Activated T-cell treated with anti-CD3 and anti-CD28 coated beads, Interleukin-2, amount 50 U/mL, for 72 hours (primary cell): ENCODE results near the gene LZTR1. TPM values are rescaled to one million over a fixed set of nuclear protein-coding genes. Genes with fewer than 3 reads are reported as not detected.
"Not testable (repeated sequence)": the region's sequence is repeated elsewhere in the genome, so short reads cannot be mapped to it uniquely, and the experiment has no call there.

Experiments used
- ATAC-seq, 2 donors: fragments of 150-1000 bp; cut with Tn5 transposase; replicated peaks in 1 of 2; 2 replicates each; pipeline ENCODE4 v1.10.0; 2021; ENCODE audit warnings: moderate library complexity in 2 of 2, mild to moderate bottlenecking in 1 of 2
- DNase-seq, 2 donors: peaks; one replicate each; pipeline ENCODE4 v3.0.0; 2021 to 2022; ENCODE audit warnings: mixed read lengths in 1 of 2
- H3K27ac Mint-ChIP-seq: one replicate; pipeline ENCODE4 v1.8.0; 2022; ENCODE audit warnings: mild to moderate bottlenecking, moderate library complexity, mixed read lengths
- H3K27me3 Mint-ChIP-seq: one replicate; pipeline ENCODE4 v1.8.0; 2022; ENCODE audit warnings: low read depth, mixed read lengths
- H3K36me3 Mint-ChIP-seq, 2 donors: one replicate each; pipeline ENCODE4 v1.8.0; 2022; ENCODE audit warnings: mixed read lengths in 2 of 2, mild to moderate bottlenecking in 1 of 2; ENCODE audit not compliant: insufficient read depth in 2 of 2
- H3K4me1 Mint-ChIP-seq: one replicate; pipeline ENCODE4 v1.8.0; 2022; ENCODE audit warnings: low read depth, mixed read lengths
- H3K4me3 Mint-ChIP-seq, 2 donors: one replicate each; pipeline ENCODE4 v1.8.0; 2022; ENCODE audit warnings: mild to moderate bottlenecking in 2 of 2, mixed read lengths in 2 of 2, moderate library complexity in 2 of 2
- H3K9me3 Mint-ChIP-seq, 2 donors: one replicate each; pipeline ENCODE4 v1.8.0; 2022; ENCODE audit warnings: mixed read lengths in 2 of 2
- total RNA-seq, 2 donors: library from RNA; stranded (reverse); gene quantifications; one replicate each; pipeline ENCODE4 v1.2.3, GENCODE V29; 2022

LZTR1 gene
- total RNA-seq, 2 donors from 2014 or later = 30.6 to 42.8 TPM

- ATAC-seq (no peak), DNase-seq (no peak)
- Mint-ChIP-seq H3K4me3 (peak overlapping the region; percentile 89 to 99), H3K4me1 (peaks cover 31% of the 10 kb centered on the region), H3K27ac (peak overlapping the region; percentile 74), H3K36me3 (peaks cover 0 to 2% of the 10 kb centered on the region in 2 donors), H3K27me3 (no peaks in the 10 kb centered on the region), H3K9me3 (no peaks in the 10 kb centered on the region)
These were observed 21.7 kb downstream of the LZTR1 start for GRCh38 chr22:21003782-21004181.

DNA sequence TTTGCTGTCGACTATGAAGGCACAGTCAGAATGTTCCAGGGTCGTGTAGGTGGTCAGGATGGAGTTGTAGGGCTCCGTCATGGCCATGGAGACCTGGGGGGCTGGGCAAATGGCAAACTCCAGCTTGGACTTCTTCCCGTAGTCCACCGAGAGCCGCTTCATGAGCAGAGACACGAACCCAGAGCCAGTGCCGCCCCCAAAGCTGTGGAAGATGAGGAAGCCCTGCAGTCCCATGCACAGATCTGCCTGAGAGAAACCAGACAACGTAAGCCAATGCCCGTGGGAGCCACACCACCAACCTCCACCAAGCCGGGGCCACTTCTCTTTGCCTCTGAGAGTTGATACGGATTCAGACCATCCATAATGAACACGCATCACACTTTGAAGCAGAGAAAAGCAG, 27.1 kb downstream of the LZTR1 start:
- H3K27ac Mint-ChIP-seq, H3K27me3 Mint-ChIP-seq, H3K9me3 Mint-ChIP-seq, DNase-seq, ATAC-seq, H3K4me1 Mint-ChIP-seq, H3K4me3 Mint-ChIP-seq, H3K36me3 Mint-ChIP-seq: not testable (repeated sequence)

DNA sequence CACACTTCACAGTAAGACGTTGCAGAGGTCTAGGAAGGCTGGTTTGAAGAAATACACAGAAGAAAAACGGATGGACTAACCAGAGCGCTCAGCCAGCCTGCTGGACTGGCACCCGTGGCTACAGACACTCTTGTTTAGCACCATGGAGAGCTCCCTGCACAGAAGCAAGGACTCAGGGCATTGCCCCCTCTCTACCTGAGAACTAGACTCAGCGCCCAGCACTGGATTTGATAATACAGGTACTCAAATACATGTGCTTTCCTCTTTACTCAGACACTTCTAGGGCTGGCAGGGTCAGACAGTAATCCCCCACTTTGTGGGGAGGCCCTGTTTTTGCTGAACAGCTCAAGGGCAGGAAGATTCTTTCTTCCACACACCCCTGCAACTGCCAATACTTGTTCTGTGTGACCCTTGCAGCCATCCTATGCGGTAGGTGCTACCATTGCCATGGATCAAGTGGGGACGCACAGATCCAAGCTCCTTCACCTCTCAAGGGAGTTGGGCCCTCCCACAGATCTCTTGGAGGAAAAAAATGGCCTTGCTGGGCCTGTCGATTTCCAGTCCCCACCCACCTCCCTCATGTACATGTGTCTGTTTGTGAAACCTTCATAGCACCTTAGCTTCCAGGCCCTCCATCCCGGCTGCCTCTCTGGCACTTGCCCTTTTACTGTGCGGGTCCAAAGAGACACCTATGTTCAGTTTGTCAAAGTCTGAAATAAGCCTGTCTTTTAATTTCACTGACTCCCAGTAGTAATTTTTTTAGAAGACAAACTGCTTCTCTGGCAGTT, 27.7 kb downstream of the LZTR1 start:
- no peaks in the 10 kb centered on the region for H3K36me3 Mint-ChIP-seq
- DNase-seq (peak in 1 of 2 donors; percentile 43), ATAC-seq (no peak)
- H3K4me3 Mint-ChIP-seq = no peak overlapping the region
- H3K9me3 Mint-ChIP-seq = no peaks in the 10 kb centered on the region
- H3K27ac Mint-ChIP-seq = no peak overlapping the region
- no peaks in the 10 kb centered on the region for H3K27me3 Mint-ChIP-seq
- H3K4me1 Mint-ChIP-seq = peaks cover 16% of the 10 kb centered on the region

DNA sequence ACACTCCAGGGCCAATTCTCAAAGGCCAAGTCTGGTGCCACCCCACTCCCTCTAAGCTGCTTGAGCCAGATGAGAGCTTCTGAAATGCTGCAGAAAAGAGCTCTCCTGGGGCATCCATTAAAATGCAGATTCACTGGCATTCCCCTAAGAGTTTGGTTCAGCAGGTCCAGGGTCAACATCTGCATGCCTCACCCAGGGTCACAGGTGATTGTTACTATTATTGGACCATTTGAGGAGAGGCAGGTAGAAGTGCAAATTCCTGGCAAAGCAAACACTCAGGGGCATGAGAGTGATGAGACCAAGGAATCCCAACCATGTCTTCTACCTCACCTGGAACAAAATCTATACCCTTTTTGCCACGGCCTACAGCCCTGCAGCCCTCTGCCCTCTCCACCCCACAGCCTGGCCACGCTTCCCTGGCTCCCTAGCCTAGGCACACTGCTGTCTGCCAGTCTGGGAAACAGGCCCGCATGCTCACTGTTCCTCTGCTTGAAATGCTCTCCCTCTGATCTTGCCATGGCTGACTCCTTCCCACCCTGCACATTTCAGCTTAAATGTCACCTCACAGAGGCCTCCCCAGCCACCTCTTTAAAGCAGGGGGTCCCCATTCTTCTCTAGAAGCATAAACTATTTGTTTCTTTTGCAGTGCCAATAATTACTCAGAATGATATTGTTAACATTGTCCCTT, 28.5 kb downstream of the LZTR1 start:
- H3K36me3 Mint-ChIP-seq = no peaks in the 10 kb centered on the region
- no peak overlapping the region for H3K27ac Mint-ChIP-seq
- H3K27me3 Mint-ChIP-seq = no peaks in the 10 kb centered on the region
- H3K4me1 Mint-ChIP-seq = peaks cover 23% of the 10 kb centered on the region
- H3K9me3 Mint-ChIP-seq = no peaks in the 10 kb centered on the region
- no peak for ATAC-seq
- DNase-seq = no peak
- H3K4me3 Mint-ChIP-seq = no peak overlapping the region

DNA sequence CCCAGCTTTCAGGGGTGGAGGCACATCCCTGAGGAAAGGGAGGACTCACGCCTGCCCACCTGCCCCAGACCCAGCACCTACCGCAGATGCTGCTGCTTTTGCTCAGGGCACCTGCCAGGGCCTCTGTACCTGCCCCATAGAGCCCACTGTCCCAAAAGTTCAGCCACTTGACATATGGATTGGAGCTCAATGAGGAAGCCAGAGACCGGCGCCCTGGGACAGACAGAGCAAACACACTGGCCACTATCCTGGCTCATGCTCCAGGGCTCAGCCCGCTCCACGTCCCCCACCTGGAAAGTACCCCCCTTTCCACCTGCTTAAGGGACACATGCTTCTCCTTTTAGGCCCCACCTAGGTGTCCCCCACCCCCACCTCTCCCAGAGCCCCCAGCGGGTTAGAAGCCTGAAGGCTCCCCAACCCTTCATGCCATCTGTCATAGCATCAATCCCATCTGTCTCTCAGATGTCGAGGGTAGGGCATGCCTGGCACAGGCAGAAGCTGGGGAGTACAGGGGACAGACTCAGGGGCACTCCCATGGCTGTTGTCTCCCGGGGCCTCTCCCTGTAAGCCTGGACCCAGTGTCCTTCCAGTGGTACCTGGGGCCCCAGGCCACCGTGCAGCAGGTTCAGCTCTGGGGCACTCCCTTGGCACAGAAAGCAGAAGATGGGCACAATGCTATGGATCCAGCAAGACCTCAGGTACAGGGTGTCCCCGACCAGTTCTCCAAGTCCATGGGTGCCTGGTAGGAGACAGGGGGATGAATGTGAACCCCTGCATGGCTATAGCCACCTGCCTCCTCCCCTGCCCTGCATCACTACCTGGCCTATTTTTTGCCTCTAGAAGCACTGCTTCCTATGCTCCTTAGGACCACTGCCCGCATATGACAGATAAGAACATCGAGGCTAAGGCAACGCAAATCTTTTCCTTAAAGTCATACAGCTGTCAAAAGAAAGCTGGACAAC, 30.6 kb downstream of the LZTR1 start:
- H3K27me3 Mint-ChIP-seq = no peaks in the 10 kb centered on the region
- peak overlapping the region; percentile 90 to 94 for H3K4me3 Mint-ChIP-seq
- no peak for ATAC-seq
- peaks cover 23% of the 10 kb centered on the region for H3K4me1 Mint-ChIP-seq
- DNase-seq = no peak
- H3K9me3 Mint-ChIP-seq = no peaks in the 10 kb centered on the region
- no peak overlapping the region for H3K27ac Mint-ChIP-seq
- H3K36me3 Mint-ChIP-seq = no peaks in the 10 kb centered on the region

DNA sequence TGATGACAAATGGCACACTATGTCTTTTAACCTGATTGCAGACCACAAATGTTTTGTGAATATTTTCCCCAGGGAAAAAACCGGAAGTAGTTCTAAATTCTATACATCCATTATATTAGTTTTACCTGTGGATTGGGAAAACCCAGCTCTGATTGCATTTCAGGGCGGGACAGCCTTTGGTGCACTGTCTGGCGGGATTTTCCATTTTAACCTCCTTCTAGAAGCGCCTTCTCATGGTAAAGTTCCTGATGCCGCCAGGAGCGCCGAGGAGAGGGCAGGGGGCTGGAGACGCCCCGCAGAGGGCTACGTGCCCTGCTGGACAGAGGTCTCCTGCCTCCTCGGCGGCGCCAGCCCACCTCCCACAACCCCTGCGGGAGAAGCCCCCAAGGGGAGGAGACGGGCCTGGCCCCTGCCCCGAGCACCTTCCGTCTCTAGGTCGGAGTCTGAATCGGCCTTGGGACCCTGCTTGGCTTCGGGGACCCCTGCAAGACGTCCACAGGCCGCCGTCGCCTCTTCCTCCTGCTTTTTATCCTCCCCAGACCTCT, 31.6 kb downstream of the LZTR1 start:
- Mint-ChIP-seq H3K36me3 (no peaks in the 10 kb centered on the region), H3K4me3 (peak overlapping the region; percentile 90 to 94), H3K9me3 (no peaks in the 10 kb centered on the region), H3K27ac (no peak overlapping the region), H3K27me3 (no peaks in the 10 kb centered on the region), H3K4me1 (peaks cover 23% of the 10 kb centered on the region)
- DNase-seq (no peak), ATAC-seq (no peak)

DNA sequence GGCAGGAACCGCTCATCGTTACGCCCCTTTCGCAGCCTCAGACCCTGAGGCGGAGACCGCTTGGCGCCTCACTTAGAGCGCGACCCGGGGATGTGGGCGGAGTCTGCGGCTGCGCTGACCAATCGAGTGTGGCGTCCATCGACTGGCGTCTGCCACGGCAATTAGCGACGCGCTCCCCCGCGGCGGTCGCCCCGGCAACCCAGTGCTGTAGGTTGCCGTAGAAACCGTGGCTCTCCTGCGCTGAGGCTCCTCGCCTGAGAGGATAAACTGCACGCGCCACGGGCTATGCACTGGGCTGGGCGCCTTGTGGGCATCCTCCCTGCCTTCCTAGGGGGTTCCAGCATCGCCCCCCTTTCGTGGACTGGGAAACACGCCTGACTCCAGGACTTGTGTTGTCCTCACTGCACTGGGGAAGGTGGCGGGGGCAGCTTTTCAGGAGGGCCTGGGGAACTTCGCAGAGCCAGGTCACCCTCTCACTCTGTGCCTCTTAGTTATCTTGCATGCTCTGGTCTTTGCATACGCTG, 32.2 kb downstream of the LZTR1 start:
- no peaks in the 10 kb centered on the region for H3K27me3 Mint-ChIP-seq
- no peaks in the 10 kb centered on the region for H3K9me3 Mint-ChIP-seq
- no peak overlapping the region for H3K27ac Mint-ChIP-seq
- ATAC-seq (peak; percentile 97 to 98), DNase-seq (peak; percentile 88 to 91)
- H3K4me3 Mint-ChIP-seq = peak overlapping the region; percentile 90 to 94
- H3K36me3 Mint-ChIP-seq = no peaks in the 10 kb centered on the region
- peaks cover 23% of the 10 kb centered on the region for H3K4me1 Mint-ChIP-seq

GRCh38 chr22:21014726-21015465, 32.8 kb downstream of the LZTR1 start, which contains the start of gene P2RX6:
Gene P2RX6 (plus strand): TSS chr22:21015165. CDS start chr22:21015175, 10 bp downstream.
- DNase-seq (no peak), ATAC-seq (no peak)
- no peak within 1 kb of the TSS for H3K27ac Mint-ChIP-seq

GRCh38 chr22:21015466-21016006, 33.4 kb downstream of the LZTR1 start:
- Mint-ChIP-seq H3K4me3 (peak overlapping the region; percentile 90 to 94), H3K27ac (no peak overlapping the region), H3K27me3 (no peaks in the 10 kb centered on the region), H3K36me3 (no peaks in the 10 kb centered on the region), H3K9me3 (no peaks in the 10 kb centered on the region), H3K4me1 (peaks cover 23% of the 10 kb centered on the region)
- no peak for DNase-seq
- no peak for ATAC-seq

More at GRCh38 chr22:21014726-21015465, 32.8 kb downstream of the LZTR1 start, which contains the start of gene P2RX6:
- H3K4me3 Mint-ChIP-seq = peak within 1 kb of the TSS; percentile 90 to 94
- H3K9me3 Mint-ChIP-seq = no peaks in the 10 kb centered on the region
- H3K4me1 Mint-ChIP-seq = peaks cover 23% of the 10 kb centered on the region
- no peaks in the 10 kb centered on the region for H3K36me3 Mint-ChIP-seq
- H3K27me3 Mint-ChIP-seq = no peaks in the 10 kb centered on the region

DNA sequence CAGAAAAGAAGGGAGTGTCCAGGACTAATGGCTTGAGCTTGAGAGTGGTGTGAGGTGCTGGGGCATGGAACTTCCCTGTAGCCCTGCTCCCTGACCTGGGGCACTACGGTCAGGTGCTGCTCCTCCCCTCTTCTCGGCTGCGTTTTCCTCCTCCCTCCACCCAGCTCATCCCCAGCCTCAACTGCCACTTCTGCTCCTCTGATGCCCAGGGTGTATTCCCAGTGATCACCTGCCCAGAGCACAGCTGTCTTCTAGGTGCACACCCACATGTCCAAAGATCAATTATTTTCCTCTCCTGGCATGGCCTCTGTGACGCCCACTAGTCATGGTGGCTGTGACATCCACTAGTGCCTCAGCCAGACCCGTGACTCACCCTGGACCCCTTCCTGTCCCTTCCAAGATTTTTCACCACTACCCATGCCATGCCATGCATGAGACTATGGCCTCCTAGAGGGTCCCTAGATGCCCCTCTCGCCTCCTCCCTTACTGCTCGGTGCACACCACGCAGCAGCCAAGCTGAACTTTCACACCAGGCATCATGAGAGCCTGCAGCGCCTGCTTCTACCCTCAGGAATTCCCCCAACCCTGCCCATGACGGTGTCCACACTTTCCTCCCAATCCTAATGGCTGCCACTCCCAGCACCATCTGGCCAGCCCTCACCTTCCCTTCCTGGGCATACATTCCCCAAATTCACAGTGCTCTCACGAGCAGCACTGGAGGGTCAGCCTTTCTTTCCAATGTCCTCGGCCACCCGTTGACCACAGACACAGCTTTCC, 34.7 kb downstream of the LZTR1 start:
- Mint-ChIP-seq H3K9me3 (no peaks in the 10 kb centered on the region), H3K36me3 (no peaks in the 10 kb centered on the region), H3K4me3 (no peak overlapping the region), H3K27me3 (no peaks in the 10 kb centered on the region), H3K27ac (no peak overlapping the region), H3K4me1 (peaks cover 23% of the 10 kb centered on the region)
- DNase-seq = no peak
- ATAC-seq = no peak

DNA sequence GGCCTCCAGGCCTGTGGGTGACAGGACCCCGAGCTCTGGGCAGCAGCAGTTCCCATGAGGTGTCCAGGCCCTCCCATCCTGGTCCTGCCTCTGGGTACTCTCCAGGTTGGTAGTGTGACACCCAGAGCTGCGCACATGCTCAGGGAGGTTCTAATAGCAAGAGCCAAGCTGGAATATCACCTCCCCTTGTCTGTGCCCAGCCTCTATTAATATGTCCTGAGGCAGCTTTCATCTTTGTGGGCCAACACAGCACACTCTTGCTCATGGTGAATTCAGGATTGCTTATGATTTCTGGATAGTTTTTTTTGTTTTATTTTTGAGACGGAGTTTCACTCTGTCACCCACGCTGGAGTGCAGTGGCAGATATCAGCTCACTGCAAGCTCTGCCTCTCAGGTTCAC, 36.2 kb downstream of the LZTR1 start:
- peaks cover 22% of the 10 kb centered on the region for H3K4me1 Mint-ChIP-seq
- H3K27me3 Mint-ChIP-seq = no peaks in the 10 kb centered on the region
- H3K27ac Mint-ChIP-seq = no peak overlapping the region
- DNase-seq (no peak), ATAC-seq (no peak)
- no peaks in the 10 kb centered on the region for H3K36me3 Mint-ChIP-seq
- H3K4me3 Mint-ChIP-seq = no peak overlapping the region
- H3K9me3 Mint-ChIP-seq = no peaks in the 10 kb centered on the region
